ENCODE measurements around the gene CNPY2. TPM values are rescaled to one million over a fixed set of nuclear protein-coding genes. Genes with fewer than 3 reads are reported as not detected.

CNPY2 gene
- total RNA-seq, 1 experiment from 2014 or later: 193 TPM

GRCh38 chr12:56299308-56299852, 16.4 kb downstream of the CNPY2 start:
- ChIA-PET CTCF (interaction anchor here (0.8 to 1.3 kb wide), 3 partner anchors 32 to 110 kb away, joined by 3 to 6 read pairs (median 3); partner anchors contain the start of genes COQ10A and SMARCC2), POLR2A (interaction anchor here (0.9 to 2.3 kb wide), 3 partner anchors 34 to 77 kb away, joined by 3 to 6 read pairs (median 5); partner anchors contain the start of genes RNF41 and STAT2)
- Mint-ChIP-seq H3K4me3 (peak overlapping the region; percentile 92), H3K27me3 (ENCODE audit: low read depth) (no peaks in the 10 kb centered on the region), H3K27ac (peak overlapping the region; percentile 70; the same call in 1 of the 2 replicates), H3K9me3 (no peaks in the 10 kb centered on the region), H3K4me1 (peaks cover 26% of the 10 kb centered on the region), H3K36me3 (peaks cover 14% of the 10 kb centered on the region)
- DNase-seq (ENCODE audit: low spot score) (no peak), ATAC-seq (no peak)
- peak; percentile 74 for TF ChIP-seq USF2 (CRISPR knock-in tag; IDR thresholded peaks at IDR 0.05)
- TF ChIP-seq USF1 (CRISPR knock-in tag; IDR thresholded peaks at IDR 0.05): peak; percentile 57; the same call in 1 of the 2 replicates
- TF ChIP-seq FOXK1 (CRISPR knock-in tag; IDR thresholded peaks at IDR 0.05): no peak
- no peak for TF ChIP-seq HMGA2 (CRISPR knock-in tag; IDR thresholded peaks at IDR 0.05)

GRCh38 chr12:56298828-56299227, 17.0 kb downstream of the CNPY2 start:
- no peak for TF ChIP-seq ZNF281 (CRISPR knock-in tag; IDR thresholded peaks at IDR 0.05)
- no peak for TF ChIP-seq FOXK1 (CRISPR knock-in tag; IDR thresholded peaks at IDR 0.05)
- no peak for TF ChIP-seq FOXP4 (CRISPR knock-in tag; IDR thresholded peaks at IDR 0.05)
- no peak for TF ChIP-seq NFATC4 (CRISPR knock-in tag; IDR thresholded peaks at IDR 0.05)
- no peak for TF ChIP-seq MYBL2 (CRISPR knock-in tag; IDR thresholded peaks at IDR 0.05)
- TF ChIP-seq ATF3 (CRISPR knock-in tag; conservative IDR thresholded peaks at IDR 0.05): no peak
- TF ChIP-seq NR3C1 (CRISPR knock-in tag; conservative IDR thresholded peaks at IDR 0.05; ENCODE audit: low read depth): no peak
- DNase-seq (ENCODE audit: low spot score) (no peak), ATAC-seq (no peak)
- Mint-ChIP-seq H3K27me3 (ENCODE audit: low read depth) (no peaks in the 10 kb centered on the region), H3K27ac (peak overlapping the region; percentile 70), H3K4me3 (peak overlapping the region; percentile 92), H3K4me1 (peaks cover 26% of the 10 kb centered on the region), H3K36me3 (peaks cover 14% of the 10 kb centered on the region), H3K9me3 (no peaks in the 10 kb centered on the region)
- ChIA-PET CTCF (interaction anchor here (0.6 to 1.3 kb wide), 6 partner anchors 12 to 110 kb away, joined by 3 to 6 read pairs (median 3); partner anchors contain the start of genes COQ10A, RNF41 and SMARCC2), POLR2A (interaction anchor here (2.3 kb wide), 1 partner anchor 61 kb away, joined by 6 read pairs; the partner anchor contains the start of gene STAT2)

- Mint-ChIP-seq H3K36me3 (peaks cover 20% of the 10 kb centered on the region), H3K4me1 (peaks cover 26% of the 10 kb centered on the region), H3K9me3 (no peaks in the 10 kb centered on the region), H3K27me3 (ENCODE audit: low read depth) (no peaks in the 10 kb centered on the region), H3K27ac (no peak overlapping the region), H3K4me3 (no peak overlapping the region)
- DNase-seq (ENCODE audit: low spot score) (no peak), ATAC-seq (no peak)
- POLR2A ChIA-PET: no interaction called here
- CTCF ChIA-PET: interaction anchor here (1.2 to 1.4 kb wide), 2 partner anchors 30 to 76 kb away, joined by 3 to 6 read pairs; partner anchors contain the start of genes COQ10A and RNF41
- no peak for TF ChIP-seq PRRX2 (CRISPR knock-in tag; IDR thresholded peaks at IDR 0.05)
- TF ChIP-seq NR3C1 (CRISPR knock-in tag; conservative IDR thresholded peaks at IDR 0.05; ENCODE audit: low read depth): no peak
- TF ChIP-seq ZNF671 (CRISPR knock-in tag; IDR thresholded peaks at IDR 0.05): no peak
- TF ChIP-seq ERG (CRISPR knock-in tag; IDR thresholded peaks at IDR 0.05): no peak
- TF ChIP-seq CREB1 (CRISPR knock-in tag; IDR thresholded peaks at IDR 0.05): no peak
- TF ChIP-seq CREM (CRISPR knock-in tag; IDR thresholded peaks at IDR 0.05): no peak
- TF ChIP-seq TP53 (CRISPR knock-in tag; IDR thresholded peaks at IDR 0.05): no peak
- no peak for TF ChIP-seq AR (CRISPR knock-in tag; IDR thresholded peaks at IDR 0.05)
- no peak for TF ChIP-seq FOXP4 (CRISPR knock-in tag; IDR thresholded peaks at IDR 0.05)
Measured at GRCh38 chr12:56297400-56297799, 18.4 kb downstream of the CNPY2 start.

All from WTC11 (cell line).